HT1080 (cell line): ENCODE results near the gene COL6A2. TPM values are rescaled to one million over a fixed set of nuclear protein-coding genes. Genes with fewer than 3 reads are reported as not detected.
"Not testable (repeated sequence)": the region's sequence is repeated elsewhere in the genome, so short reads cannot be mapped to it uniquely, and the experiment has no call there.

ENCODE experiments used
- DNase-seq: peaks from one replicate; pipeline ENCODE4 v3.0.0-alpha.2; 2015; ENCODE audit warnings: low read depth
- total RNA-seq: library from RNA; depleted of rRNA; stranded (reverse); fragments of >200 nt; shearing (Covaris generic); gene quantifications from 2 replicates; pipeline ENCODE4 v1.2.3, GENCODE V29; 2014

Gene COL6A2
- total RNA-seq, 1 experiment from 2014 or later: 58.8 TPM

- DNase-seq: not testable (repeated sequence)
Measured at GRCh38 chr21:46140352-46141003, 42.6 kb downstream of the COL6A2 start.

GRCh38 chr21:46141767-46142581, 44.1 kb downstream of the COL6A2 start:
- no peak for DNase-seq

GRCh38 chr21:46142582-46143473, 44.9 kb downstream of the COL6A2 start:
- DNase-seq: no peak

- no peak for DNase-seq
Measured at GRCh38 chr21:46144464-46145070, 46.7 kb downstream of the COL6A2 start.

GRCh38 chr21:46145159-46145839, 47.4 kb downstream of the COL6A2 start:
- DNase-seq: no peak

GRCh38 chr21:46145840-46146691, 48.2 kb downstream of the COL6A2 start:
- no peak for DNase-seq

- DNase-seq: no peak
Measured at GRCh38 chr21:46146856-46147255, 48.9 kb downstream of the COL6A2 start.

- peak; percentile 51 for DNase-seq
Measured at GRCh38 chr21:46147429-46147828, 49.5 kb downstream of the COL6A2 start.

- no peak for DNase-seq
Measured at GRCh38 chr21:46148106-46148505, 50.2 kb downstream of the COL6A2 start.

GRCh38 chr21:46149205-46149901, 51.4 kb downstream of the COL6A2 start:
- DNase-seq: no peak

- DNase-seq: no peak
Measured at GRCh38 chr21:46150073-46150472, 52.2 kb downstream of the COL6A2 start.

GRCh38 chr21:46150491-46151121, 52.7 kb downstream of the COL6A2 start:
- DNase-seq: no peak

- DNase-seq: no peak
Measured at GRCh38 chr21:46151261-46151988, 53.5 kb downstream of the COL6A2 start.

GRCh38 chr21:46151989-46152926, 54.3 kb downstream of the COL6A2 start:
- no peak for DNase-seq

GRCh38 chr21:46152927-46153246, 55.0 kb downstream of the COL6A2 start:
- no peak for DNase-seq

GRCh38 chr21:46153247-46154154, 55.6 kb downstream of the COL6A2 start:
- DNase-seq: peak; percentile 15
